H9 (cell line): ENCODE data around the gene ZNF652. TPM values are rescaled to one million over a fixed set of nuclear protein-coding genes. Genes with fewer than 3 reads are reported as not detected.
A peak's percentile ranks its signal among the peaks of the same experiment; 100 is the strongest.

ENCODE experiments used
- DNase-seq: peaks from one replicate; pipeline ENCODE4 v3.0.0-alpha.2; 2017
- H2AFZ ChIP-seq: one replicate; pipeline ENCODE4 v1.6.1; 2013; ENCODE audit warnings: mild to moderate bottlenecking, low read length, control low read depth, moderate library complexity
- H2AK5ac ChIP-seq: 2 replicates; pipeline ENCODE4 v1.6.1; 2013; ENCODE audit warnings: low read length, control low read depth, mixed read lengths; ENCODE audit not compliant: insufficient read length
- H2BK120ac ChIP-seq: one replicate; pipeline ENCODE4 v1.6.1; 2013; ENCODE audit warnings: low read depth, mild to moderate bottlenecking, low read length, control low read depth, inconsistent platforms; ENCODE audit not compliant: poor library complexity, severe bottlenecking
- H2BK12ac ChIP-seq: 2 replicates; pipeline ENCODE4 v1.6.1; 2013; ENCODE audit warnings: low read length, control low read depth, mixed read lengths, low read depth; ENCODE audit not compliant: insufficient read length
- H2BK15ac ChIP-seq: 2 replicates; pipeline ENCODE4 v1.6.1; 2013; ENCODE audit warnings: low read depth, low read length, control low read depth
- H2BK20ac ChIP-seq: one replicate; pipeline ENCODE4 v1.6.1; 2013; ENCODE audit warnings: low read depth, mild to moderate bottlenecking, low read length, control low read depth, inconsistent platforms; ENCODE audit not compliant: poor library complexity, severe bottlenecking
- H2BK5ac ChIP-seq: 2 replicates; pipeline ENCODE4 v1.6.1; 2013; ENCODE audit warnings: low read length, control low read depth, mixed read lengths; ENCODE audit not compliant: insufficient read length
- H3K14ac ChIP-seq: 2 replicates; pipeline ENCODE4 v1.6.1; 2013; ENCODE audit warnings: low read length, control low read depth; ENCODE audit not compliant: insufficient read depth
- H3K18ac ChIP-seq: 2 replicates; pipeline ENCODE4 v1.6.1; 2013; ENCODE audit warnings: low read depth, mild to moderate bottlenecking, mixed read lengths, low read length, control low read depth; ENCODE audit not compliant: insufficient read length
- H3K23ac ChIP-seq: 2 replicates; pipeline ENCODE4 v1.6.1; 2013; ENCODE audit warnings: low read length, control low read depth, mixed read lengths, low read depth; ENCODE audit not compliant: insufficient read length
- H3K23me2 ChIP-seq: 2 replicates; pipeline ENCODE4 v1.6.1; 2013; ENCODE audit warnings: low read depth, mild to moderate bottlenecking, mixed read lengths, low read length, control low read depth; ENCODE audit not compliant: insufficient read length, poor library complexity, severe bottlenecking
- H3K27ac ChIP-seq: 2 replicates; pipeline ENCODE4 v1.5.1; 2013; ENCODE audit warnings: low read length, control low read depth, mixed read lengths, low read depth; ENCODE audit not compliant: insufficient read length
- H3K27me3 ChIP-seq: 2 replicates; pipeline ENCODE4 v1.6.1; 2013; ENCODE audit warnings: low read length, control low read depth, inconsistent platforms; ENCODE audit not compliant: insufficient read depth
- H3K4ac ChIP-seq: 2 replicates; pipeline ENCODE4 v1.6.1; 2013; ENCODE audit warnings: low read depth, mild to moderate bottlenecking, control low read depth, inconsistent platforms, low read length, moderate library complexity
- H3K4me1 ChIP-seq: 2 replicates; pipeline ENCODE4 v1.6.1; 2013; ENCODE audit warnings: low read length, control low read depth, inconsistent platforms; ENCODE audit not compliant: insufficient read depth
- H3K4me2 ChIP-seq: 2 replicates; pipeline ENCODE4 v1.6.1; 2013; ENCODE audit warnings: low read length, control low read depth, mixed read lengths; ENCODE audit not compliant: insufficient read length, insufficient read depth
- H3K56ac ChIP-seq: 2 replicates; pipeline ENCODE4 v1.6.1; 2013; ENCODE audit warnings: low read depth, mild to moderate bottlenecking, mixed read lengths, low read length, control low read depth; ENCODE audit not compliant: insufficient read length
- H3K79me1 ChIP-seq: 2 replicates; pipeline ENCODE4 v1.6.1; 2013; ENCODE audit warnings: low read depth, mild to moderate bottlenecking, moderate library complexity, low read length, control low read depth, inconsistent platforms; ENCODE audit not compliant: insufficient read depth, poor library complexity, severe bottlenecking
- H3K79me2 ChIP-seq: 2 replicates; pipeline ENCODE4 v1.6.1; 2013; ENCODE audit warnings: low read length, control low read depth, inconsistent platforms; ENCODE audit not compliant: insufficient read depth
- H3K9ac ChIP-seq: 2 replicates; pipeline ENCODE4 v1.6.1; 2013; ENCODE audit warnings: low read length, control low read depth, mixed read lengths; ENCODE audit not compliant: insufficient read length; ENCODE audit errors: extremely low read depth
- H3K9me3 ChIP-seq: one replicate; pipeline ENCODE4 v1.6.1; 2013; ENCODE audit warnings: low read depth, low read length, inconsistent platforms; ENCODE audit not compliant: control insufficient read depth
- H3T11ph ChIP-seq: one replicate; pipeline ENCODE4 v1.6.1; 2013; ENCODE audit warnings: mild to moderate bottlenecking, low read length, control low read depth, inconsistent platforms
- H4K20me1 ChIP-seq: one replicate; pipeline ENCODE4 v1.6.1; 2013; ENCODE audit not compliant: control insufficient read depth, insufficient read length, insufficient read depth
- H4K5ac ChIP-seq: 2 replicates; pipeline ENCODE4 v1.6.1; 2013; ENCODE audit warnings: low read depth, mild to moderate bottlenecking, mixed read lengths, low read length, control low read depth; ENCODE audit not compliant: insufficient read length
- H4K8ac ChIP-seq: replicated peaks from 2 replicates; pipeline ENCODE4 v1.6.1; 2013; ENCODE audit warnings: low read length, control low read depth, mixed read lengths, low read depth; ENCODE audit not compliant: insufficient read length
- H4K91ac ChIP-seq: 2 replicates; pipeline ENCODE4 v1.6.1; 2013; ENCODE audit warnings: low read depth, mild to moderate bottlenecking, moderate library complexity, mixed read lengths, low read length, control low read depth; ENCODE audit not compliant: insufficient read length
- H3K27ac Mint-ChIP-seq, 3 experiments: 2 replicates in 2 of 3; 3 replicates in 1 of 3; pipeline ENCODE4 v1.8.0; 2020 to 2021; ENCODE audit warnings: mixed read lengths in 3 of 3, mild to moderate bottlenecking in 1 of 3, moderate library complexity in 1 of 3
- H3K27me3 Mint-ChIP-seq: 2 replicates; pipeline ENCODE4 v1.8.0; 2021; ENCODE audit warnings: low read depth, mild to moderate bottlenecking, moderate library complexity, mixed read lengths
- H3K36me3 Mint-ChIP-seq, 3 experiments: 2 replicates in 2 of 3; 3 replicates in 1 of 3; pipeline ENCODE4 v1.8.0; 2020 to 2021; ENCODE audit warnings: low read depth in 3 of 3, mixed read lengths in 3 of 3; ENCODE audit not compliant: insufficient read depth in 1 of 3
- H3K4me1 Mint-ChIP-seq, 2 experiments: 2 replicates each; pipeline ENCODE4 v1.8.0; 2020; ENCODE audit warnings: mixed read lengths in 2 of 2
- H3K4me3 Mint-ChIP-seq, 2 experiments: 2 replicates in 1 of 2; 3 replicates in 1 of 2; pipeline ENCODE4 v1.8.0; 2020 to 2021; ENCODE audit warnings: mild to moderate bottlenecking in 2 of 2, mixed read lengths in 2 of 2, moderate library complexity in 1 of 2
- H3K9me3 Mint-ChIP-seq, 2 experiments: 2 replicates in 1 of 2; 3 replicates in 1 of 2; pipeline ENCODE4 v1.8.0; 2020; ENCODE audit warnings: mild to moderate bottlenecking in 2 of 2, mixed read lengths in 2 of 2, moderate library complexity in 1 of 2
- WGBS: extraction: QIAGEN DNeasy Blood & Tissue Kit; methylation state at CpG from one replicate; pipeline ENCODE4 v1.1.7; 2013; ENCODE audit warnings: missing lambda C conversion rate, low lambda C conversion rate, mixed read lengths; ENCODE audit not compliant: insufficient read length; ENCODE audit errors: extremely low coverage; 5-methylcytosine and 5-hydroxymethylcytosine counted together
- total RNA-seq: library from RNA; stranded (reverse); gene quantifications from 2 replicates; pipeline ENCODE4 v1.2.1, GENCODE V29; 2021
- TF ChIP-seq, protein P1 (sequence below): fragments of 200-600 bp; sonication (generic); conservative IDR thresholded peaks from 3 replicates; pipeline ENCODE4 v1.8.0; 2021; ENCODE audit warnings: antibody characterized with exemption, mild to moderate bottlenecking

Gene ZNF652
- total RNA-seq, 1 experiment from 2014 or later: 33.6 TPM

DNA sequence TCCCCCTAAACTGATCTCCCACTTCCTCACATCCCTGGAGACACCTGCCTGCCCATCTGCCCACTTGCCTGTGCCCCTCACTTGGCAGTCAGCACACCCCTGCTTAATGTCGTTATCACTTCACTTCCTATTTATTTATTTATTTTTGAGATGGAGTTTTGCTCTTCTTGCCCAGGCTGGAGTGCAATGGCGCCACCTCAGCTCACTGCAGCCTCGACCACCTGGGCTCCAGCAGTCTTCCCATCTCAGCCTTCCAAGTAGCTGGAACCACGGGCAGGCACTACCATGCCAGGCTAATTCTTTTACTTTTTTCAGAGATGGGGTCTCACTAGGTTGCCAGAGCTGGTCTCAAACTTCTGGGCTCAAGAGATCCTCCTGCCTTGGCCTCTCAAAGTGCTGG lies 108.0 kb downstream of the ZNF652 start:
- no peak overlapping the region for H3T11ph ChIP-seq
- no peaks in the 10 kb centered on the region for H3K9me3 Mint-ChIP-seq
- H2AK5ac ChIP-seq: no peak overlapping the region
- WGBS: no CpG with 5 or more reads among the region's 4 CpGs
- H3K9ac ChIP-seq: no peak overlapping the region
- no peak overlapping the region for H4K5ac ChIP-seq
- H3K27ac ChIP-seq: no peak overlapping the region
- 0 out of 7 replicates have a peak overlapping the region, but pooled peaks of 1 of the 3 experiments have one; percentile 48 for H3K27ac Mint-ChIP-seq
- peaks cover 5% of the 10 kb centered on the region for H3K27me3 Mint-ChIP-seq
- TF ChIP-seq, protein P1, sequence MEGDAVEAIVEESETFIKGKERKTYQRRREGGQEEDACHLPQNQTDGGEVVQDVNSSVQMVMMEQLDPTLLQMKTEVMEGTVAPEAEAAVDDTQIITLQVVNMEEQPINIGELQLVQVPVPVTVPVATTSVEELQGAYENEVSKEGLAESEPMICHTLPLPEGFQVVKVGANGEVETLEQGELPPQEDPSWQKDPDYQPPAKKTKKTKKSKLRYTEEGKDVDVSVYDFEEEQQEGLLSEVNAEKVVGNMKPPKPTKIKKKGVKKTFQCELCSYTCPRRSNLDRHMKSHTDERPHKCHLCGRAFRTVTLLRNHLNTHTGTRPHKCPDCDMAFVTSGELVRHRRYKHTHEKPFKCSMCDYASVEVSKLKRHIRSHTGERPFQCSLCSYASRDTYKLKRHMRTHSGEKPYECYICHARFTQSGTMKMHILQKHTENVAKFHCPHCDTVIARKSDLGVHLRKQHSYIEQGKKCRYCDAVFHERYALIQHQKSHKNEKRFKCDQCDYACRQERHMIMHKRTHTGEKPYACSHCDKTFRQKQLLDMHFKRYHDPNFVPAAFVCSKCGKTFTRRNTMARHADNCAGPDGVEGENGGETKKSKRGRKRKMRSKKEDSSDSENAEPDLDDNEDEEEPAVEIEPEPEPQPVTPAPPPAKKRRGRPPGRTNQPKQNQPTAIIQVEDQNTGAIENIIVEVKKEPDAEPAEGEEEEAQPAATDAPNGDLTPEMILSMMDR: peak; percentile 38; the same call in 2 of the 3 replicates
- H3K23me2 ChIP-seq: no peaks in the 10 kb centered on the region
- no peak overlapping the region for H4K8ac ChIP-seq
- no peaks in the 10 kb centered on the region for H3K36me3 Mint-ChIP-seq
- H3K4ac ChIP-seq: no peak overlapping the region
- H3K79me2 ChIP-seq: no peaks in the 10 kb centered on the region
- peak; percentile 62 for DNase-seq
- no peaks in the 10 kb centered on the region for H4K20me1 ChIP-seq
- H3K4me1 ChIP-seq: no peaks in the 10 kb centered on the region
- H2BK5ac ChIP-seq: no peak overlapping the region
- no peak overlapping the region for H2BK120ac ChIP-seq
- no peak overlapping the region for H4K91ac ChIP-seq
- no peak overlapping the region for H2BK15ac ChIP-seq
- no peak overlapping the region for H2BK20ac ChIP-seq
- H3K9me3 ChIP-seq: no peaks in the 10 kb centered on the region
- H3K4me1 Mint-ChIP-seq: peaks cover 4% of the 10 kb centered on the region in 2 experiments; a peak in 1 of 4 replicates
- no peak overlapping the region for H2AFZ ChIP-seq
- no peak overlapping the region for H3K4me3 Mint-ChIP-seq
- H3K14ac ChIP-seq: no peak overlapping the region
- no peak overlapping the region for H3K18ac ChIP-seq
- H3K79me1 ChIP-seq: no peaks in the 10 kb centered on the region
- H2BK12ac ChIP-seq: no peak overlapping the region
- H3K23ac ChIP-seq: no peak overlapping the region
- no peak overlapping the region for H3K56ac ChIP-seq
- no peaks in the 10 kb centered on the region for H3K27me3 ChIP-seq
- no peak overlapping the region for H3K4me2 ChIP-seq
